Duodenal mucosa (tissue), 2 donors: ENCODE data around the gene MAB21L4.

Experiments used
- H3K27ac ChIP-seq: one replicate; pipeline ENCODE4 v1.7.0; 2013; ENCODE audit warnings: low read depth, low read length
- H3K27me3 ChIP-seq, 2 donors: one replicate each; pipeline ENCODE4 v1.7.0; 2013; ENCODE audit warnings: low read length in 2 of 2, control low read depth in 1 of 2; ENCODE audit not compliant: insufficient read depth in 2 of 2, control insufficient read depth in 1 of 2
- H3K36me3 ChIP-seq, 2 donors: one replicate each; pipeline ENCODE4 v1.7.0; 2013; ENCODE audit warnings: low read length in 2 of 2, control low read depth in 1 of 2; ENCODE audit not compliant: insufficient read depth in 2 of 2, control insufficient read depth in 1 of 2
- H3K4me1 ChIP-seq, 2 donors: one replicate each; pipeline ENCODE4 v1.7.0; 2013; ENCODE audit warnings: low read length in 2 of 2, control low read depth in 1 of 2; ENCODE audit not compliant: insufficient read depth in 2 of 2, control insufficient read depth in 1 of 2
- H3K4me3 ChIP-seq, 2 donors: one replicate each; pipeline ENCODE4 v1.7.0; 2013; ENCODE audit warnings: low read length in 2 of 2, low read depth in 1 of 2
- H3K9ac ChIP-seq, 2 donors: one replicate each; pipeline ENCODE4 v1.7.0; 2013; ENCODE audit warnings: low read length in 2 of 2, low read depth in 1 of 2
- H3K9me3 ChIP-seq, 2 donors: one replicate each; pipeline ENCODE4 v1.7.0; 2013; ENCODE audit warnings: low read length in 2 of 2, control low read depth in 1 of 2; ENCODE audit not compliant: control insufficient read depth in 1 of 2

Gene MAB21L4

DNA sequence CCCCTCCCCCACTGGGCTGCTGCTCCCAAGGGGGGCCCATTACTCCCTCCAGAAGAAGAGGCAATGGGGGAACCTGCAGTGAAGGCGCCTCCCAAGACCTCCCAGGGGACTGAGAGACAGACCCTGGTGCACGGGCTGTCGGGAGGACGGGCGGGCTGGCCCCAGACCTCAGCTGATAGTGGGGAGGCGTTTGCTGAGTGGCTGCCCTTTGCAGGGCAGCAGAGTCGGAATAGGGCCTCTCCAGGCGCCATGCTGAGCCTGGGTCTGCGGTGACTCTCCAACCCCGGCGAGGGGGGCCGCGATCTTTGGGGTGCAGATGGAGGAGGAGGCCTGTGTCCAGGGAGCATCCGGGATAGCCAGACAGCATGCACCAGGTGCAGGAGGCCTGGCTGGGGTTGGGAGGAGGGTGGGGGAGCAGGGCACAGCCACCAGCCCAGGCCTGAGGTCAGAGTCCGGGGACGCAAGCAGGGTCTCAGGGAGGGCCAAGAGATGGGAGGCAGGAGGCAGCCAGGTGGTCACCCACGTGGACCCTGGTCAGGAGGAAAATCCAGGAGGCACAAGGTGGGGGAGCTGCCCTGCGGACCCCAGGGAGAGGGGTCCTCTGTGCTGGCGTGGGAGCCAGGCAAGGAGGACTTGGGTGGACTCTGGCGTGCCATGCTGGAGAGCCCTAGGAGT lies 21.2 kb upstream of the MAB21L4 start:
- Histone ChIP-seq H3K27ac (no peak overlapping the region), H3K27me3 (peaks cover 0 to 6% of the 10 kb centered on the region in 2 donors)

DNA sequence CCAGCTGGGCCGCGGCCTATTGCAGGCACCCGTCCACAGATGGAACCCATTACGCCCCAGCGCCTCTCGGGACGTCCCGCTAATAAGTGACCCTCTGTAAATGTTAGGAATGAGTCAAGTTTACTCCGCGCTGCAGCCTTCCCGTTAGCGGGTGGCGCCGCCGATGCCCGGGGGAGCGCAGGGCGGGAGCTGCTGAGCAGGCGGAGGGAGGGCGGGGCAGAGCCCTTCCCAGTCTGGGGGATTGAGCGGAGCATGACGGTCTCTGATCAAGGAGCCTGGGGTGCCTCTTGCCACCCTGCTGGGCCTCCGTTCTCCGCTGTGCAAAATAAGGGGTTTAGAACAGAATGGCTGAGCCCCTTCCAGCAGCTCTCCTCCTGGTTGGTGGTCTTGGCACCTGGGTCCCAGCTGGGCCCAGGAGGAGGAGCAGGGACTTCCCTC lies 20.6 kb upstream of the MAB21L4 start:
- Histone ChIP-seq H3K27ac (no peak overlapping the region), H3K9me3 (no peaks in the 10 kb centered on the region), H3K9ac (no peak overlapping the region), H3K4me1 (peaks cover 0 to 8% of the 10 kb centered on the region in 2 donors), H3K36me3 (no peaks in the 10 kb centered on the region), H3K4me3 (no peak overlapping the region), H3K27me3 (peaks cover 0 to 6% of the 10 kb centered on the region in 2 donors)

More for the DNA sequence above, 21.2 kb upstream of the MAB21L4 start:
- Histone ChIP-seq H3K9me3 (no peaks in the 10 kb centered on the region), H3K4me1 (peaks cover 0 to 8% of the 10 kb centered on the region in 2 donors), H3K9ac (no peak overlapping the region), H3K36me3 (no peaks in the 10 kb centered on the region), H3K4me3 (no peak overlapping the region)

DNA sequence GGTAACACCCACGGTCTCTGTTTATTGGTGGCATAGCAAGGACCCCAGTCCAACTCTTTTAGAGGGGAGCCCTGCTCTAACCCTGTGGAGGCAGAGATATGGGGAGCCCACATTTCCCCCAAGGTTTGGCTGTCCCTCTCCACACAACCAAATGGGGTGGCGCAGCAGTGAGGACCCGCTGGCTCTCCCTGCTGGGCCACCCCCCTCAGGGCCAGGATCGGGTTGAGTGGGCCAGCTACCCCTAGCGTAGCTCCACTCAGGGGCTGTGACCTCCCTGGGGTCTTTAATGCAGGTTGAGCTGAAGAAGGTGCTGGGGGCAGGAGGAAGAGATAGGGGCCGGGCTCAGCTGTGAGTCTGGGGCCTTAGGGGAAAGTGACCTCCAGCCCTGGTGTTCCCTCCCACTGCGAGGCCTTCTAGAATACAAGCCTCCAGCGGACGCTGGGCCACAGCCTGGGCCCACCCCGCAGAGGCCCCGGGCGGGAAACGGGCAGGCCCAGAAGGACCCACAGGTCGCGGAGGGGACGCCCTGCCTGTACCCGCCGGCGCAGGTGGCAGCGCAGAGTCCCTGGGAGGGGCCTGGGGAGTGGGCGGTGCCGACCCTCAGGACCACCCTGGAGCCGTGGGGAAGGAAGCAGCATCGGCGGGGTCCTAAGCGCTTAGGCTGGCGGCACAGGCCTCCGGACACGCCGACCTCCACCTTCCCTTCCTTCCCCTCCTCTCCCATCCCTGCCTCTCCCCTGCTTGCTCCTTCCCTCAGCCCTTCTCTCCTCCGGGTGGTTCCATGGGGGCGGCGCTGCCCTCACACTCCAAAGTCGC lies 19.8 kb upstream of the MAB21L4 start:
- no peak overlapping the region for H3K4me3 ChIP-seq
- H3K27me3 ChIP-seq, result peaks cover 0 to 6% of the 10 kb centered on the region in 2 donors
- no peak overlapping the region for H3K9ac ChIP-seq
- H3K36me3 ChIP-seq, result no peaks in the 10 kb centered on the region
- no peaks in the 10 kb centered on the region for H3K9me3 ChIP-seq
- no peak overlapping the region for H3K27ac ChIP-seq
- peaks cover 0 to 8% of the 10 kb centered on the region in 2 donors for H3K4me1 ChIP-seq

DNA sequence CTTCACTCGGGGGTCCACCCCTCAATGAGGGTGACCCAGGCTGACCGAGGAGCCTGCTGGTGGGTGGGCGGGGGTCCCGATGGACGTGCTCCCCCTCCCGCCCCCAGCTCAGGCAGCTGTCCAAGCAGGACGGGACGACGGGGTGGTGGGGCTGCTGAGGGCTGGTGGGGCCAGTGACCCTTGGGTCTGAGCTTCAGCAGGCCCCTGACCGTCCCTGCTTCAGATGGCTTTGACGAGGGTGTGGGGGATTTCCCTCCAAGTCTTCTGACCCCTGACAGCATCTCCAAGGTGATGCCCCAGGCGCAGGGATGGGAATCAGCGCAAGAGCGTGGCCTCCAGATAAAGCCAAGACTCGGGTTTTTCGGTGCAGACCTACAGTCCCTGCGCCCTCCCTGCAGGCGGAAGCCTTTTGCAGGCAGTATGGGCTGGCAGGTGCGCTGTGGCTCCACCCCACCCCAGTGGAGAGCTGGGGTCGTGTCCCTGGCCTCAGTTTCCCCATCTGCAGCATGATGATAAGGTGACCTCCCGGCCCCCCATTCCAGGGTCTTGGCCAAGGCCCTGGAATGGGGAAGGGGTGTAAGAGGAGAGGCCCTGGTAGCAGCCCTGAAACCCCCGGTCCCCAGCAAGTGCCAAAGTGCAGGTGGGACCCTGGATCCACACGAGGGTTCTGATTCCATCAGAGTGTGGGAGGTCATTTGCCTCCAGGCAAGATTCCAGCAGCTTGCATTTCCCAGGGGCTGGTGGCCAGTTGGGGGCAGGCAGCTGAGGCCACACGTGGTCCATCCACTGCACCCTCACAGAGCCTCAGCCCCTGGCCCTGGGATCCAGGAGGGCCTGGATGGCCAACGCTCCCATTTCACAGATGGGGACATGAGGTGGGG lies 18.9 kb upstream of the MAB21L4 start:
- H3K27me3 ChIP-seq, result peaks cover 0 to 6% of the 10 kb centered on the region in 2 donors
- H3K4me3 ChIP-seq, result no peak overlapping the region
- H3K4me1 ChIP-seq, result peaks cover 4 to 9% of the 10 kb centered on the region in 2 donors
- H3K36me3 ChIP-seq, result no peaks in the 10 kb centered on the region
- no peak overlapping the region for H3K27ac ChIP-seq
- no peak overlapping the region for H3K9ac ChIP-seq
- no peaks in the 10 kb centered on the region for H3K9me3 ChIP-seq

DNA sequence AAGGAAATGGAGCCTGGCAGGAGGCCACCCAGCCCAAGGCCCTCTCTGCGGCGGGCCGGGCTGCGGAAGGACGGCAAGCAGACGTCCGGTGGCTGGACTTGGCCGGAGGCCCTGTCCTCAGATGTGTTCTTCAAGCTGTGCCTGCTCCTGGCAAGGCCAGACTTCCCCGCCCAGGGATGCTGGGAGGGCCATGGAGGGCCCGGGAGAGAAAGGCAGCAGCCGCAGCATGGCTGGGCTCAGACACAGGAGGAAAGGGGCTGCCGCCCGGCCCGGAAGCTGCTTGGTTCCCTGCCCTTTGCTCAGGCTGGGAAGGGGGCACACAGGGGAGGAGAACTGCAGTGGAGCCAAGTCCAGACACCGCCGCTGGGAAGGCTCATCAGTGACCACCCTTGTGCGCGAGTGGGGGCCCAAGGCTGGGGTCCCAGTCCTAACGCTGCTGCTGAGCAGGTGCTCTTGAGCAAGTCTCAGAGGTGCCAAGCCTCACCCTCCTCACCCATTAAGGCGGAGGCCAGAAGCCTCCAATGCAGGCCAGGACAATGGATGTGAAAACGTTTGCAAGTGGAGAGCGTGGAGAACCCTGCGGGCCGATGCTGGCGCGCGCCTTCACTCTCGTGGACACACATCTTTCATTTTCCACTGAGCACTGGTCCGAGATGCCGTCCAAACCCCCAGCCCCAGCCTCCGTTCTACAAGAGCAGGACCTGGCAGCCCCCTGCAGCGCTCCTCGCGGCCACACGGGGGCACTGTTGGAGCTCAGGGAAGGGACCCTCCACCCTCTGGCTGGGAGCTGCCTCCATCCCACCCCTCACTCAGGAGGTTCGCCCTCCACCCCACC lies 18.1 kb upstream of the MAB21L4 start:
- Histone ChIP-seq H3K27me3 (peaks cover 0 to 6% of the 10 kb centered on the region in 2 donors), H3K4me3 (no peak overlapping the region), H3K27ac (no peak overlapping the region), H3K36me3 (no peaks in the 10 kb centered on the region), H3K9ac (no peak overlapping the region), H3K9me3 (no peaks in the 10 kb centered on the region), H3K4me1 (peaks cover 11 to 16% of the 10 kb centered on the region in 2 donors)

DNA sequence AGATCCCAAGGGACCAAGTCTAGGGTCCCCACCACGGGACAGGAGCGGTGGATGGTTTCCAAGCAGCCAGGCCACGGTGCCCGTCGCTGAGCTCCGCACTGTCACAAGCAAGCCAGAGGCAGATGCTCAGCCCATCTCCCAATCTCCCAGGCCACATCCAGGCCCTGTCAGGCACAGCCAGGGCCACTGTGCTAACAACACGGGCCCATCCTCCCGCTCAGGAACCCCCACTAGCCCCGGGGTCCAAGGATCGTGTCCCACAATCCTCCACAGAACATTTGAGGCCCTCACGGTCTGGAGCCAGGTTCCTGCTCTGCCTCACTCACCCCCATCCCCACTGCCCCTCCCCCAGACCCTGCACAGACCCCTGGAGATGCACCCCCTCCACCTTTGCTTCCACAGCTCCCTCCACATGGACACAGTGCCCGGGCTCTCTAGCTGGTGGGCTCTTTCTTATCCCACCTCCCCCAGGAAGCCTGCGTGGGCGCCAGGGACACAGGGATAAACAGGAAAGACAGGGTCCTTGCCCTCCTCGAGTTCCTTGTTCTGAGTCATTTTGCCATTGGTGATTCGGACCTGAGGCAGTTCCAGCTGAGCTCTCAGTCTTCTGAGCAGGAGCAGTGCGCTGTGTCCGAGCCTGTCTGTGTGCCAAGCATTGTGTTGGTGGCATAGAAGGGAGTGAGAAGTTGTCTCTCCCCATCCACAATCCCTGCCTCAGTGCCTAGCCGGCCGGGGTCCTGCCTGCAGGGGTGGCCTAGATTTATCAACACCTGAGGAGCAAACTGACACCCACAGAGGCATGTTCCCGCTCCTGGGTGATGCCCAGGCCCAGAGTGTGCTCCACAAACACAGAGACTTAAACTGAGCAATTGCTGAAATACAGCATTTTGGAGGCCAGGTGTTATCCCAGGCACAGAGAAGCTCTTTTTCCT lies 17.2 kb upstream of the MAB21L4 start:
- no peak overlapping the region for H3K4me3 ChIP-seq
- H3K27ac ChIP-seq, result no peak overlapping the region
- no peaks in the 10 kb centered on the region for H3K9me3 ChIP-seq
- peak overlapping the region in 1 of 2 donors; percentile 10 for H3K9ac ChIP-seq
- H3K4me1 ChIP-seq, result peaks cover 11 to 16% of the 10 kb centered on the region in 2 donors
- H3K27me3 ChIP-seq, result peaks cover 0 to 6% of the 10 kb centered on the region in 2 donors
- no peaks in the 10 kb centered on the region for H3K36me3 ChIP-seq

DNA sequence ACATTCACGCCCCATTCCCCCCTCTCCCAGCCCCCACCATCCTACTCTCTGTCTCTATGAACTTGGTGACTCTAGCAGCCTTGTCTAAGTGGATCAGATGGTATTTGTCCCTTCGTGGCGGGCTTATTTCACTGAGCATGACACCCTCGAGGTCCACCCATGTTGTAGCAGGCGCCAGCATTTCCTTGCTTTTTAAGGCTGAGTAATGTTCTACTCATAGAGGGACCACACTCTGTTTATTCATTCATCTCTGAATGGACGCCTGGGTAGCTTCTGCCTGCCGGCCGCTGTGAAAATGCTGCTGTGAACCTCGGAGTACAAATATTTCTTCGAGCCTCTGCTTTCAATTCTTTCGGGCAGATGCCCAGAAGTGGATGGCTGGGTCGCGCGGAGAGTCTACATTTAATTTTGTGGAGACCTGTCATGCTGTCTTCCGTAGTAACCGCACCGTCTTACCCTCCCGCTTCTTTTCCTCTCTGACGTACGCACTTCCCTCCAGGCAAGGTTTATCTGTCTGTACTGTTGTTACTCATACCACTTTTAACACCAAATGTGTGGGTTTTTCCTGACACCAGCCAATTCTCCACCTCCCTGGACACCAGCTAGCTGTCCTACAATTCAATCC lies 15.8 kb upstream of the MAB21L4 start:
- no peaks in the 10 kb centered on the region for H3K9me3 ChIP-seq
- H3K4me1 ChIP-seq, result peaks cover 10 to 11% of the 10 kb centered on the region in 2 donors
- H3K9ac ChIP-seq, result no peak overlapping the region
- peaks cover 0 to 6% of the 10 kb centered on the region in 2 donors for H3K27me3 ChIP-seq
- no peak overlapping the region for H3K27ac ChIP-seq
- H3K4me3 ChIP-seq, result no peak overlapping the region
- H3K36me3 ChIP-seq, result no peaks in the 10 kb centered on the region

DNA sequence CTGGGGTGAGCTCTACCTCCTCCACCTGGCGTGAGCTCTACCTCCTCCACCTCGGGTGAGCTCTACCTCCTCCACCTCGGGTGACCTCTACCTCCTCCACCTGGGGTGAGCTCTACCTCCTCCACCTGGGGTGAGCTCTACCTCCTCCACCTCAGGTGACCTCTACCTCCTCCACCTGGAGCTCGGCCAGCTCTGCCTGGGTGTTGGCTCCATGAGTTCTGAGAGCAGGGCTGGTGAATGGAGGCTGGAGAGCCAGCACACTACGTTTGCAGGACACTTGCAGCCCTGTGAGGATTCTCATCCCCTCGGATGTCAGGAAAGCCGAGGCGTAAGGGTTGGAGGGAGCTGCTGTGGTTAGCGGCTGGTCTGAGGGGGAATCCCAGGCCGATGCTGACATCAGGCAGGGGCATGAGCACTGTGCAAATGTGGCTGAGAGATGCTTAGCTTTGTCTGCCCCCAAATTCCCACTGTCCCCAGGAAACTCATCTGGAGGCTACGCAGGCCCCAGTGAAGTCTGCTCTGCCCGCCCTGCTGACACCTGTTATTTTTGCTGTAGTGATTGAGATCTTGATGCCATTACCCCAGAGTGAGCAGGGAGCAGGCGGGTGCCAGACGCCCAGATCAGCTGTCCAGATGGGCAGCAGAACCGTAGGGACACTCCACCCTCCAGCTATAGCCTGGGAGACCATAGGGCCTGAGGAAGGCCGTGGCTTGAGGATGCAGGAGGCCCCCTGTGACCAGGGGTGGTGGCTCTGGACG lies 13.4 kb upstream of the MAB21L4 start:
- Histone ChIP-seq H3K9ac (no peak overlapping the region), H3K4me3 (no peak overlapping the region), H3K27me3 (no peaks in the 10 kb centered on the region), H3K36me3 (no peaks in the 10 kb centered on the region), H3K9me3 (no peaks in the 10 kb centered on the region), H3K4me1 (peaks cover 11 to 15% of the 10 kb centered on the region in 2 donors), H3K27ac (no peak overlapping the region)
